ENCODE measurements around the gene MAP3K8.

GRCh38 chr10:30509508-30509907 lies 75.5 kb downstream of the MAP3K8 start:
- no peak for TF ChIP-seq CTCF (IDR thresholded peaks at IDR 0.05)
- no peak for TF ChIP-seq POLR2A (IDR thresholded peaks at IDR 0.05)

Measured in testis (tissue), 2 donors.